ENCODE measurements around the gene VSX1.

VSX1 gene

GRCh38 chr20:25100914-25101313, 19.0 kb upstream of the VSX1 start:
- Histone ChIP-seq H2AFZ (no peak overlapping the region), H3K9me3 (ENCODE audit: control insufficient read depth, low read length) (no peaks in the 10 kb centered on the region), H3K4me2 (ENCODE audit: low read length) (no peak overlapping the region), H3K4me1 (no peaks in the 10 kb centered on the region), H3K9ac (no peak overlapping the region), H3K4me3 (ENCODE audit: low read depth, low read length) (no peak overlapping the region), H3K27me3 (ENCODE audit: control insufficient read depth, insufficient read depth, low read length) (no peaks in the 10 kb centered on the region), H3K79me2 (no peaks in the 10 kb centered on the region), H3K36me3 (ENCODE audit: control insufficient read depth, insufficient read depth, low read length) (no peaks in the 10 kb centered on the region), H3K27ac (no peak overlapping the region)
- TF ChIP-seq, protein P1, sequence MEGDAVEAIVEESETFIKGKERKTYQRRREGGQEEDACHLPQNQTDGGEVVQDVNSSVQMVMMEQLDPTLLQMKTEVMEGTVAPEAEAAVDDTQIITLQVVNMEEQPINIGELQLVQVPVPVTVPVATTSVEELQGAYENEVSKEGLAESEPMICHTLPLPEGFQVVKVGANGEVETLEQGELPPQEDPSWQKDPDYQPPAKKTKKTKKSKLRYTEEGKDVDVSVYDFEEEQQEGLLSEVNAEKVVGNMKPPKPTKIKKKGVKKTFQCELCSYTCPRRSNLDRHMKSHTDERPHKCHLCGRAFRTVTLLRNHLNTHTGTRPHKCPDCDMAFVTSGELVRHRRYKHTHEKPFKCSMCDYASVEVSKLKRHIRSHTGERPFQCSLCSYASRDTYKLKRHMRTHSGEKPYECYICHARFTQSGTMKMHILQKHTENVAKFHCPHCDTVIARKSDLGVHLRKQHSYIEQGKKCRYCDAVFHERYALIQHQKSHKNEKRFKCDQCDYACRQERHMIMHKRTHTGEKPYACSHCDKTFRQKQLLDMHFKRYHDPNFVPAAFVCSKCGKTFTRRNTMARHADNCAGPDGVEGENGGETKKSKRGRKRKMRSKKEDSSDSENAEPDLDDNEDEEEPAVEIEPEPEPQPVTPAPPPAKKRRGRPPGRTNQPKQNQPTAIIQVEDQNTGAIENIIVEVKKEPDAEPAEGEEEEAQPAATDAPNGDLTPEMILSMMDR (IDR thresholded peaks at IDR 0.05): no peak

DNA sequence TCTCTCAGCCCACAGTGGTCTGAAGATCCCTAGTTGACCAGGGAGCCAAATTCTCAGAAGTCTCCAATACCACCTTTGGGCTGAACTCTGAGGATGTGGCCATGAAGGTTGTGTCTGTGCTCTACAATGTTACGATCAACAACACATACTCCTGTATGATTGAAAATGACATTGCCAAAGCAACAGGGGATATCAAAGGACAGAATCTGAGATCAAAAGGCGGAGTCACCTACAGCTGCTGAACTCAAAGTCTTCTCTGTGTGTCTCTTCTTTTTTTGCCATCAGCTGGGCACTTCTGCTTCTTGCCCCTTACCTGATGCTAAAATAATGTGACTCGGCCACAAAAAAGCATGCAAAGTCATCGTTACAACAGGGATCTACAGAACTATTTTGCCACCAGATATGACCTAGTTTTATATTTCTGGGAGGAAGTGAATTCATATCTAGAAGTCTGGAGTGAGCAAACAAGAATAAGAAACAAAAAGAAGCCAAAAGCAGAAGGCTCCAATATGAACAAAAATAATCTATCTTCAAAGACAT, 17.7 kb upstream of the VSX1 start:
- no peak overlapping the region for H2AFZ ChIP-seq
- no peak overlapping the region for H3K4me3 ChIP-seq (ENCODE audit: low read depth, low read length)
- H3K27ac ChIP-seq: no peak overlapping the region
- no peaks in the 10 kb centered on the region for H3K9me3 ChIP-seq (ENCODE audit: control insufficient read depth, low read length)
- H3K4me2 ChIP-seq (ENCODE audit: low read length): no peak overlapping the region
- no peak overlapping the region for H3K9ac ChIP-seq
- H3K4me1 ChIP-seq: no peaks in the 10 kb centered on the region
- H3K79me2 ChIP-seq: no peaks in the 10 kb centered on the region
- TF ChIP-seq, protein P1 (IDR thresholded peaks at IDR 0.05): no peak
- no peaks in the 10 kb centered on the region for H3K27me3 ChIP-seq (ENCODE audit: control insufficient read depth, insufficient read depth, low read length)
- no peaks in the 10 kb centered on the region for H3K36me3 ChIP-seq (ENCODE audit: control insufficient read depth, insufficient read depth, low read length)

- Histone ChIP-seq H2AFZ (no peak overlapping the region), H3K9ac (no peak overlapping the region), H3K4me1 (no peaks in the 10 kb centered on the region), H3K4me2 (ENCODE audit: low read length) (no peak overlapping the region), H3K27me3 (ENCODE audit: control insufficient read depth, insufficient read depth, low read length) (no peaks in the 10 kb centered on the region), H3K27ac (no peak overlapping the region), H3K9me3 (ENCODE audit: control insufficient read depth, low read length) (no peaks in the 10 kb centered on the region), H3K4me3 (ENCODE audit: low read depth, low read length) (no peak overlapping the region), H3K36me3 (ENCODE audit: control insufficient read depth, insufficient read depth, low read length) (no peaks in the 10 kb centered on the region), H3K79me2 (no peaks in the 10 kb centered on the region)
- TF ChIP-seq, protein P1 (IDR thresholded peaks at IDR 0.05): no peak
These were observed 15.6 kb upstream of the VSX1 start for GRCh38 chr20:25097498-25097897.

DNA sequence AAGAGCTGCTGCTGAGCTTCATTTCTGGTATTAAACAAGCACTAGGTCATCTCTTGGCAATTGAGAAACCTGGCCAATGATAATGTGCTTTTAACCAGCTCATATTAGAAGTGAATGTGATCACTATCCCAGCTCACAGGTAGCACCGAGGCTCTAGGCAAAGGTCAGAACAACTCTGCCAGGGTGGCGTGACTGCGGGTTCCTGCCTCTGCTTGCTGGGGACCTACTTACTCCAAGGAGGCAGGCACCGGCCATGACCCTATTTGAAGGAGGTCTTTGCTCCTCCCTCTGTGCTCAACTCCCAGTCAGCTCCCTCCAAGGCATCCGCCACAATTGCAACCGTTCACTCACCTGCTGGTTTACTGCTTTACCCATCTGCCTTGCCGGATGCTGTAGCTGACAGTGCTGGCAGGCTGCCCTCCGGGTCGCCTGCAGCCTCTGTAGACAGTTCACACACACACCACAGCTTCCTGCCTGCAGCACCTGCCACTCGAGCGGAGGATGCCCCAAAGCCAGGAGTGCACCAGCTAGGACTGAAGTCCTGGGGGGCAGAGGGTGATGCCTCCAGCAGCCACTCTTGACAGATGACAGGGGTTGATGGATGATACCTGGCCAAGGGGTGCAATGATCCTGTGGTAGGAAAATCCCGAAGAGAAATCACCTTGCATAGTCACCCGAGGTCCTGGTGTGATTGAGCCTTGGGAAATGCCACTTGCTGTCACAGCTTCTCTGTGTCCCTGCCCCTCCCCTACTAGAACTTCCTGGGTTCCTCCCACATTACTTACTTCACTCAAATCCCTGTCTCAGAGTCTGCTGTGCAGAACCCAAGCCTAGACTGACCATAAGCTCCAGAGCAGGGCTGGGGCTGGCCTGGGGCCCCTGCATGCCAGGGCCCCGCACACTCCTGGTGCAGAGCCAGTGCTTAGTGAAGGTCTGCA, 8.8 kb upstream of the VSX1 start:
- H2AFZ ChIP-seq: no peak overlapping the region
- peaks cover under 1% of the 10 kb centered on the region for H3K27me3 ChIP-seq (ENCODE audit: control insufficient read depth, insufficient read depth, low read length)
- H3K36me3 ChIP-seq (ENCODE audit: control insufficient read depth, insufficient read depth, low read length): no peaks in the 10 kb centered on the region
- no peak overlapping the region for H3K9ac ChIP-seq
- no peaks in the 10 kb centered on the region for H3K9me3 ChIP-seq (ENCODE audit: control insufficient read depth, low read length)
- no peak overlapping the region for H3K4me2 ChIP-seq (ENCODE audit: low read length)
- no peak overlapping the region for H3K4me3 ChIP-seq (ENCODE audit: low read depth, low read length)
- no peaks in the 10 kb centered on the region for H3K4me1 ChIP-seq
- H3K79me2 ChIP-seq: no peaks in the 10 kb centered on the region
- H3K27ac ChIP-seq: no peak overlapping the region
- TF ChIP-seq, protein P1 (IDR thresholded peaks at IDR 0.05): no peak

Data from parathyroid adenoma (tissue), 2 donors.